Activated CD4-positive, CD25-positive, alpha-beta regulatory T cell treated with anti-CD3 and anti-CD28 coated beads, Interleukin-2, amount 50 U/mL, for 24 hours (primary cell): ENCODE data around the gene FRRS1L.
"Not testable (repeated sequence)": the region's sequence is repeated elsewhere in the genome, so short reads cannot be mapped to it uniquely, and the experiment has no call there.

Experiments
- ATAC-seq, 2 donors: fragments of 150-1000 bp; cut with Tn5 transposase; one replicate each; pipeline ENCODE4 v1.10.0; 2021; ENCODE audit warnings: mild to moderate bottlenecking in 1 of 2, moderate library complexity in 1 of 2

FRRS1L gene

DNA sequence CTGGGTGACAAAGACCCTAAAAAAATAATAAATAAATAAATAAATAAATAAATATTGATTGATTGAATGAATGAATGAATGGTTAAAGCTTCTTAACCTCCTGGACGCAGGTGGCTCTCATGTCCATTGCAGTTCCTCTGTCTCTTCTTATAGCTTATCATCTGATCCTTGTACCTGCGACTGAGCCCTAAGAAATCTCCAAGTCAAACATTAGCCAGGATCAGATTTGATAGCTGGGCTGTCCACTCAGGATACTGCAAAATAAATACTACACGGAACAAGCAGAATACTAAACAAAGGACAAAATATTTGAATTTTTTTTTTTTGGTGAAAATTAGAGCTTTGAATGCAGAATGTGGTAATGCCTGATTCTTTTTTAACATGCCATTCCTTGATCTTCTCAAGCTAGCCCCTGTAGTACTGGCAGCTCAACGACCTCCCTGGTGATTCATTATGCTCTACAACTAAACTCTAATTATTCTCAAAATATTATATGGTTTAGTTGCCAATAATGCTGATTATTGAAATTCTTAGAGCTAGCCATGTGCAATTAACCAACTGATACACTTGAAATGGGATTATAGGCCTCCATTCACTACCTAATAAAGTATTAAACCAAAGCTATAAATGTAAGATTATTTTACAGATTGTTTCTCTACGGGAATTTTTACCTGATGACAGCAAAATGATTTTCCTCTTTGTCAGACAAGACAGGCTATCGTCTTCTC lies 37.4 kb downstream of the FRRS1L start:
- no peak for ATAC-seq

DNA sequence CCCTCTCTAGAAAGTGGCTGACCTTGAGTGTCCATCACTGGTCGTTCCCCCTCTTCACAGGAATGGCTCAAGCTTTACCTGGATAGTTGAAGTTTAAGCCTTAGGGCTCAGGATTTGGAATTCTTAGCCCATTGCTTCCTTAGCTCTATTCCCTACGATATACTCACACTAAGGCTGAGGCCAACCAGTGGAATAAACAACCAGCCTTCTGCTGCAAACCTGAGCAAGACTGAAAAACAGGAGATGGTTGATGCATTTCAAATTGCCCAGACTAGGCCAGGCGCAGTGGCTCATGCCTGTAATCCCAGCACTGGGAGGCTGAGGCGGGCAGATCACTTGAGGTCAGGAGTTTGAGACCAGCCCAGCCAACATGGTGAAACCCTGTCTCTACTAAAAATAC lies 40.4 kb downstream of the FRRS1L start:
- not testable (repeated sequence) for ATAC-seq

DNA sequence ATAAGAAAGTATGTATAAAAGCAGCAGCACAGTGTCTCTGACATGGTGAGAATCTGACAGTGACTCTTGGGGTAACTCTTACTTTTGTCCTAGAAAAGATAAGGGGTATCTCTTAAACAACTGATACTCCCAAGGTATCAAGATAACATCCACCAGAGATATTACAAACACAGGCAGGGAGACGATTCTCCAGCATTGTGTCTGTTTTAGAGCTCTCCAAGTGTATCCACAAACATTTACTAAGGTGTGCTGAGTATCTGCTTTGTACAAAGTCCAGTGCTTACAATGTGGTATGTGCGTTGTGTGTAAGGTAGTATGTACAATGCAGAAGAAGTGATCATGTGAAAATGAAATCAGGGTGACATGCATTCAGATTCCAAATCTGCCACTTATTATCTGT lies 42.9 kb downstream of the FRRS1L start:
- ATAC-seq: no peak

DNA sequence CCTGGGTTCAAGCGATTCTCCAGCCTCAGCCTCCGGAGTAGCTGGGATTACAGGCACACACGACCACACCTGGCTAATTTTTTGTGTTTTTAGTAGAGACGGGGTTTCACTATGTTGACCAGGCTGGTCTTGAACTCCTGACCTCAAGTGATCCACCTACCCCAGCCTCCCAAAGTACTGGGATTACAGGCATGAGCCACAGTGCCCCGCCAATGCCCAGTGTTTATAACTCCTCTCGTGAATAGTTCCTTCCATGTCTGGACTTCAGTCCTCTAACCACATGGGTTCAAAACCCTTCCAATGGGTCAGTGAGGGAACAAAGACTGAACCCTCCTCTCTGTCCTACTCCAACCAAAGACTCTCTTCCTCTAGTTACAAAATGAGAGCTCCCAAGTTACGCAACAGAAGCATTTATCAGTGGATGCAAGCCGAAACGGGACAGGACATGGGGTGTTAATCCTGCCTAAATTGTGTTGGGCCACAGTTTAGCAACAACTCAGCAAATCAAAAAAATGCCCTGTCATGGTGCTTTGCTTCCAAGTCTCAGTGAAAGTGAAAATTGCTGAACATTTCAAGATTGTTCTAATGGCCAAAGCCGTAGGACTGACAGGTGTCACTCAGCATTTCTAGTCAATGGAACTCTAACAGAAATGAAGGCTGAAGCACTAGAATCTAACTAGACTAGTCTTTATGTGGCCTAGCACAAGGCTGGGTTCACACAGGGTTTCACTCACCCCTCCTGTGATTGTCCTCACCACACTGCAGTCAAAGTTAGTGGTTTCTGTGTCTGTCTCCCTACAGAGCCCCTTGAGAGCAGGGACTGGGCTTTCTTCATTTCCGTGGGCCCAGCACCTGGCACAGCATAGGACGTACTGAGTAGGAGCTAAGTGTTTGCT lies 44.1 kb downstream of the FRRS1L start:
- ATAC-seq: no peak

DNA sequence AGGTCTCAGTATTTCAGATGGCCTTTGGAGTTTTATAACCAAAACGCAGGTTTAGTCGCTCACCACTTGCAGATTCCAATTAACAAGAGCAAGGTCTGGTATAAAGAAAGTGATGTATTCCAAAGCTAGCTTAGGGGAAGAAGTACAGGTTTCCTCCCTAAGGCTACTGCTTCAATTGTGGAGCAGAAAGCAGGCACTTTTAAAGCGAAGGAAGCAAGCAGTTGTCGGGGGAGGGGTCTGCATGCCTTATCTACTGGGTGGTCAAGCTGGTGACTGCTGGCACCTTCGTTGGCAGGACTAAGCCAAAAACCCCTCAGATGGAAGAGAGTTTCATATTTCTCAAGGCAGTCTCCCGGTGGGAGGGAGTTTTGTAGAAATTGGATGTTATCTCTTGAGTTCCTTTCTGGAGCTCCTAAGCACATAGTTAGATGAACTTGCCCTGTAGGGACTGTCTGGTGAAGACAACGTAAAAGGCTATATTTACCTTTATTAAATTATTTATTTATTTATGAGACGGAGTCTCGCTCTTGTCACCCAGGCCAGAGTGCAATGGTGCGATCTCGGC lies 45.7 kb downstream of the FRRS1L start:
- ATAC-seq: no peak

DNA sequence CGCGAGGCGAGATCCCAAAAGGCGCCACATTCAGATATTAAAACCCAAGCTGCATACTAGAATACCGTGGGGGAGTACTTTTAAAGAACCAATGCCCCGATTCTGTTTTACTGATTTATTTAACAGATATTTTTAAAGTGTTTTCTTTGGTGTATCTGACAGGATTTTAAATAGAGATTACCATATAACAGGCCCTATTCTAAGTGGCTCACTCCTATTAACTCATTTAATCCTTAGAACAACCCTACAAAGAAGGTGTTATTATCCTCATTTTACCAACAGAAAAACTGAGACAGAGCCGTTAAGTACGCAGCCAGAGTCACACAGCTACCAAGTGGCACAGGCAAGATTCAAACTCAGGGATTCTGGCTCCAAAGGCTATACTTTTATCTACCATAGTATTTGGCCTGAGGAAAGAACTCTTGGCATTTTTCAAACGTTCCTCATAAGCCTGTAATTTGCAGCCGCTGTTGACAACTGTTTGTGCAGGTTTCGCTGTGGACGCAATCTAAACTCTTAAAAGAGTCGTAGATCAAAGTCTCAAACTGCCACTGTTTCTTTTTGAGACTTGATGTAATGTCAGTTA lies 46.8 kb downstream of the FRRS1L start:
- no peak for ATAC-seq

DNA sequence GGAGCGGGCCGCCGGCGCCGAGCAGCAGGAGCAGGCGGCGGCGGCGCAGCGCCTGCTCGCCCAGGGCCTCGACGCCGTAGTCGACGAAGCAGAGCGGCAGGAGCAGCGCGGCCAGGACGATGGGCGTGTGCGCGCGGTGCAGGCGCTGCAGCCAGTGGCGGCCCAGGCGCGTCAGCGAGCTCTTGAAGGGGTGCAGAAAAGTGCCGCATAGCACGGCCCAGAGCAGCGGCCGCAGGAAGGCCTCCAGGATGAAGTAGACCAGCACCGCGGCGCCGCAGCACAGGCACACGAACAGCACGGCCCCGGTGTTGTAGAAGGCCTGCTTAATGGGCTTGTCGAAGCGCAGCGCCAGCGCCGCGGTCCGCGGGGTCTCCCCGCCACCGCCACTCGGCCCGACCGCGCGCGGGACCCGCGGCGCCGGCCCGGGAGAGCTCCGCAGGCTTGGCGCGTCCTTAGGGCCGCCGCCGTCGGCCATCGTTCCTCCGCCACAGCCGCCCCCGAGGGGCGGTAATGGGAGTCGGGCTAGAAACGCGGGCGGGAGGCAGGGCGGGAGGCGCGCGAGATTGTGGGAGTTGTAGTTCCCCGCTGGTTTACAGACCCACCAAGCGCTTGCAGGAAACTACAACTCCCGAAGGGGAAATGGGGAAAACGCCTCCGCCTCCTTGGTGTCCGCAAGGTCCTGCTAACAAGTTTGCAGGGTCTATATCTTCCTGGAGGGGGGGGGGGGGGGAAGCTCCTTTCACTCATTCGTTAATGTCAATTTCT lies 47.4 kb downstream of the FRRS1L start, which contains the start of gene TMEM245:
TSS of gene TMEM245 (minus strand) at position 509 of the 765 bp plus-strand sequence. CDS start at position 475, 34 bp downstream.
- peak; percentile 90 to 92 for ATAC-seq

DNA sequence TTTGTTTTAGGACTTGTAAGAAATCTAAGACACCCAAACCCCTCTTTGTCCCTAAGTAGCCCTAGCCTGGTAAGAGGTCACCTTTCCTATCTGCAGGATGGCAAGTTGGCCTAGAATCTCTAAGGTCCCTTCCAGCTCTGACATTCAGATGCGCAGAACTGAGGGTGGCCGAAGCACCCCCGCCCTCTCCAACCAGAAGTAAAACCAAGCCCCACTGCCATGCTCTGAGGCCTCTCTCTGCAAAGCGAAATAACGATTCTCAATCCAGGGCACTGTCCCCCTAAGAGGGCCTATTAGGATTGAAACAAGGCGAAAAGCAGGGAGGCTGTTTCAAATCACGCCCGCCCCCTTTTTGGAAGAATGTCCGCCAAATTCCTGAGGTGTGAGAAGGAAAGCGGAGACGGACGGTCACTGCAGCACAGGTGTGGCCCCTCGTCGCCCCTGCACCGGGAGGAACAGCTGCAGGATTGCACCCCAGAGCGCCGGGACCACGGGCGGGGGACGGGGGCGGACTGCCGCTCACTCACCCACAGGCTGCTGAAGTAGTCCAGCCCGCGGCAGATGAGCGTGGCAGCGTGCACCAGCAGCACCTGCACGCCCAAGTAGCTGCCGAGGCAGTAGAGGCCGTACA lies 48.1 kb downstream of the FRRS1L start:
- no peak for ATAC-seq

DNA sequence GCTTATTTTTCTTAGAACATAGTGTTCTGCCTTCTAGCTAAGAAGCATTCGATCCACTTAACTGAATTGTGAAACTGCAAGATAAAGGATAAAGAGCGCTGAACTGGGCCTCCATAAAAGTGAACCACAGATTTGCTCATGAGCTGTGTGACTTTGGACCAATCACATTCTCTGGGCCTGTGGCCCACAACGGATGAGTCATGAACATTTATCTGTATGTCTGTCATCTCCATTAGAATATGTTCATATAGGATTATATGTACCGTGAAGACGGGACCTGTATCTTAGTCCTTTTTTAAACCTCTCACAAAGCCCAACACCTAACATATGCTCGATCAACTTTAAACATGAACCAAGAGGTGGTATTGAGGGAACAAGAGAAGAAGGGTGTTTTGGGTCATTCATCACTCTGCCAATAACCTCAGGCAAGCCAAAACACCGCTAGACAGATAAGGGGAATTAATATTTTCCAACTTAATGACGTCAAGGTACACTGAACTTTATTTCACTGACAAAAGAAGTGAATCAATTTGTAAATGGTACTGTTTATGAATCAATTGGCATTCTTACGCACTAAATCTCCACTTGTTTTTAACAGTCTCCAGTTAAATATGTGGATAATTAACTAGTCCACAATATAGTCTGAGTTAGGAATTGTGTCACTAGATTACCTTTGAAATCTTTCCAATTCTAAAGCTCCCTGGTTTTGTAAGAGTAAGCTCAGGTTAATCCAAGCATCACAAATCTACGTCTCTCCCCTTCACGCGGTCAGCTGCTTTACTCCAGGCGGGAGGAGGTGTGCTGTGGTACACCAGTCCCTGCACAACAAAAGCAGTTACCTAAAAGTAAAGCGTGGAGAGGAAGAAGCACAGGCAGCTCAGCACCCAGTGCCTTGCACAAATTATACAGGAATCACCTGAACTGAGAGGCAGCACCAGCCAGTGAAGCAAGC lies 48.9 kb downstream of the FRRS1L start:
- ATAC-seq: peak; percentile 61 to 65

DNA sequence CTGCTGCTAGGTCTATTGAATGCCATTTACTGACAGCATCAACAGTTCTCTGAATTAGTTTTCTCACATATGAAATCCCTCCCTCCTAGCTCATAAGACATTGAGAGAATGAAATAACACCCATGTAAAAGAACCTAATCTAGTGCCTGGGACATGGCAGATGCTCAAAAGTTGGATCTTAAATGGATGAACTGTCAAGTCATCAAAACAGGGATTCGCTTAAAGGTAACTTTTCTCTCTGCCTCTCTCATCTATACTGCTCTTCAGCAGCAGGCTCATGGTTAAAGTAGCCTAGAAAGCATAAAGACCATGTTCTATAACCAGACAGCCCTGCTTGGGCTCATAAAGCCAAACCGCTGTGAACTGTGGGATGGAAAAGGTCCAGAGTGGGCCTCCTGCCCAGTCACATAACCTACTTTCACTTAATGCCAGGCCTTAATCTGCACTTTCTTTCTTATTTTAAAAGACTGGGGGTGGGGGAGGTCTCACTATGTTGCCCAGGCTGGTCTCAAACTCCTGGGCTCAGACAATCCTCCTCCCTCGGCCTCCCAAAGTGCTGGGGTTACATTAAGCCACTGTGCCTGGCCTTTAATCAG lies 51.0 kb downstream of the FRRS1L start:
- no peak for ATAC-seq

DNA sequence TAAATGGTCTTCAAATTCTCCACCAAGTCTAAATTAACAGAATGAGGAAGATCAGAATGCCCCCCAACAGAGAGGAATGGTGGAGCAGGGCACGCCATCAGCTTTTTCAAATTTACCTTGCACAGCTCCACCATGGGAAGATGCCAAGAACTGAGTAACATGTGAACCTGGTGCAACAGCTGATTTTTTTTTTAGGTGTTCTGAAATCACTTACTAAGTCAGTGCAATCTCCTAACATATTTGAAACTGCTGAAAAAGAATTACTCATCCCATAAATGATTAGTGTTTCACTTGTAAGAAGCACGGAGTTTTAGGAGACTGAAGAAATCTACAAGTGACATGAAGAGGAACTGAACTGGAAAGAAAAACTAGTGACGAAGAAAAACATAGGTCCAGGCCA lies 52.4 kb downstream of the FRRS1L start:
- ATAC-seq: peak in 1 of 2 donors; percentile 22

DNA sequence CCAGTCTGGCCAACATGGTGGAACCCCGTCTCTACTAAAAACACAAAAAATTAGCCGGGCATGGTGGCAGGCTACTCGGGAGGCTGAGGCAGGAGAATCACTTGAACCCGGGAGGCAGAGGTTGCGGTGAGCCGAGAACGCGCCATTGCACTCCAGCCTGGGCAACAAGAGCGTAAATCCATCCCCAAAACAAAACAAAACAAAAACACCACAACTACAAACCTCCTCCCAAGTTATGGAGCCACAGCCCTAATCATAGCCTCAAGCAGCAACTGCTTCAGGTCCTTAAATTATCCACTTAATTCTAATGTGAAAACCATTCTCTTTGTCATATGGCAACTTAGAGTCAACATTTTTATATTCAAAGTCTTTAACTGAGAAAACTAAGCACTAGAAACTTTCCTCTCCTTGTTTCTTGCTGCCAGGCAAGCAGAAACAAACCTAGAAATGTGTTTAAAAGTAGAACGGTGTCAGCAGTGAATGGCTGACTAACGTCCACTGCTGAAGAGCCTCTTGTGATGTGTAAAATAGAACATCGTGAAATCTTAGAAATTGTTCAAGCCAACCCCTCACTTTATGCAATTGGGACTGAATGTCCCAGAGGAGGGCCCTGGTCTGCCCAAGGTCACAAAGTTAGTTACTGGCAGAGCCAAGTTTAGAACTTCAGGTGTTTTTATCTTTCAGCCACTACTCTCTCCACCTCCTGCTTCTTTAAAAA lies 53.0 kb downstream of the FRRS1L start:
- no peak for ATAC-seq

DNA sequence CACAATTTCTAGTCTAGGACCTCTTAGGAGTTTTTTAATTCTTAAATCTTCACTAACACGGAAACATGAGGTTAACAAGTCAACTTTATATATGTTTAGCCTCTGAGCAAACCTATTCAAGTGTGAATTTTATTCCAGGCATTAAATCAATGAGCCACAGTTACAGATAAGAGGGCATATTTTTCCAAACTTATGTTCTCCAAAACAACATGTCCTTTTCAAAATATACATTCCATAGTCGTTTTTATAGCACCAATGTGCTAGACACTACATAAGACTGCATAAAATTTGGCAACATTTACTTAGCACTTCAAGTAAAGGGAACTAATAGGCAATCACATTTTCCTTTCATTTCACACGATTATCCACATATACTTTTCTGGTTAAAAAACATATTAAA lies 53.8 kb downstream of the FRRS1L start:
- no peak for ATAC-seq

DNA sequence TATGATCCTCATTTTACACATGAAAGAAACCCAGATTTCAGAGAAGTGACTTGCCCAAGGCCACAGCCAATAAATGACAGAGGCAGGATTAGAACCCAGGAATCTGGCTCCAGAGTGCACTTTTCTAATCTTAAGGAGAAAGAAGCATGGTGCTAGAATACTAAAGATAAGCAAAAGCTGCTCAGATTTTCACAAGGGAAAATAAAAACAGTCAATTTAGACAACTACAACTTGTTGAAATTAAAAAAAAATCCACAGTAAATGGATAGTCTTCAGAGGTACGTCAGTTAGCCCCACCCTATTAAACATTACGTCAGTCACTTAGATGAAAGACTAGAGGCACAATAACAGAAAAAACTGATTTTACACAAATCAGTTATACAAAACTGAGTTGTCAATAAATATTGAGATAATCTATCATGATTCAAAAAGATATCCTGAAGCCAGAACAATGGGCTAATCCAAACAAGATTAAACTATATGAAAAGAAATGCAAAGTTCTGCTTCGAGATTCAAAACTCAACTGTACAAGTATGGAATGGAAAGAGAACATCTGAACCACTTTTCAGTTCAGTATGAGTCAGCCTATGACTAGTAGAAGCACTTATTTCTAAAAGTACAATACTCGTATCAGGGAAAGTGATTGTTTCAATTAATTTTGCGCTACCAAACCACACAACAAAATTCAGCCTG lies 56.6 kb downstream of the FRRS1L start:
- peak; percentile 78 to 85 for ATAC-seq

DNA sequence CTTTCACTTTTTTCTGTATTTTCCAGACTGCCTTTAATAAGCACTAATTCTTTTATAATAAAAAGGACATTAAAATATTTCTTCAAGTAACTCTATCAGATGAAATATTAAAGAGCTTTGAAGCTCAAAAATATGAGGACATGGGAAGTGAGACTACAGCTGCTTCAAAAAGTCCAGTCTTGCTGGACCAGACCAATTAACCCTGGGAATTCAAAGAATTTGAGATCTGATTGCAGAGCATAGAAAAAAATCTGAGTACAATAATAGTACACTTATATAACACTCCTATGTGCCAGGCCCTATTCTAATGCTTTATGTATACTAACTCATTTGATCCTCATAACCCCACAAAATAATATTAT lies 57.1 kb downstream of the FRRS1L start:
- no peak for ATAC-seq

DNA sequence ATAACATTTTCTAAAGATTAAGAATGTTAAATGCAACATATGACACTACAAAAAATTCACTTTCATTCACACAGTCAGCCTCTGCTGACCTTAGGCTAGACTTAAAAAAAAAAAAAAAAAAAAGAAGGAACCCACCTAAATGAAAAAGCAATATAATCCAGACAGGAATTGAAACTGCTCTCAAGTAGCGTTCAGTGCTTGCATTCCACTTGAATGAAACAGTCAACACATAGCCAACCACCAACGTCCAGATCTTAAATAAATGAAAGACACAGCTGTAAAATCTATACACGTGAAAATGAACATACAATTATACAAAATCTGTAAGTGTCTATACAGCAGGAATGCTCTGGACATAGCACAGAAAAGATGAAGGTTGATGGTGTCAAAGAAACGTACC lies 58.7 kb downstream of the FRRS1L start:
- no peak for ATAC-seq

DNA sequence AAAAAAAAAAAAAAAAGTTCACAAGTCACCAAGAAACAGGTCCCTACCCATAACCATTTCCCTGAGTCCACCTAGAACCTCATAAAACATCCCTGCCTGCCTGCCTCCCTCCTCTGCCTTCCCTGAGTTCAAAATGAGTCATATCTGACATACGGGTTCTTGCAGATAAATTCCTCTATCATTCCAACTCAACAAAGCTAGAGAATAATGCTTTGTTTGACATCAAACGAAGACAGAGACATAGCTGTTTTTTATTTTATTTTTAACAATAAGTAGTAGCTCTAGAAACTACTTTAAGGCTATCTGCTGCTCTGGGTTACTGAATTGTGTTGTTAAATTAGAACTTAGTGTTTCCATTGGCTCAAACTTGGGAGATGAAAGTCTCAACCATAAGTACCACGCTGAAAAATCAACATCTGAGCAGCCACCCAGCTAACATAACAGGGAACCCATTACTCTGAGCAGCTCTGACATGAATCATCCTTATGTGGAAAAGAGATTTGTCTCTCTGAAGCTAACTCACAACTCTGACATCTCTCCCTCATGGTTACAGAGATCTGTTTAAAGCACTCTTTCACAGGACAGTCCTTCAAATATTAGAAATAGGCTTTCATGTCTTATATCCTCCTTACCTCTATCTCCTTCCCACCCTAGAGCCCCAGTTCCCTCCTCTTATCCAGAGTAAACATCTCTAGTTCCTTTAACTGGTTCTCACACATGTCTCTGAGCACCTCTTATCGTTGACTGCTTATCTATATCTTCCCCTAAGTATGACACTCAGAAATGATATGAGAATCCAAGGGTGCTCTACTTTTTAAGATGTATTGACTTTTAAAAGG lies 59.4 kb downstream of the FRRS1L start:
- ATAC-seq: peak; percentile 71 to 80

DNA sequence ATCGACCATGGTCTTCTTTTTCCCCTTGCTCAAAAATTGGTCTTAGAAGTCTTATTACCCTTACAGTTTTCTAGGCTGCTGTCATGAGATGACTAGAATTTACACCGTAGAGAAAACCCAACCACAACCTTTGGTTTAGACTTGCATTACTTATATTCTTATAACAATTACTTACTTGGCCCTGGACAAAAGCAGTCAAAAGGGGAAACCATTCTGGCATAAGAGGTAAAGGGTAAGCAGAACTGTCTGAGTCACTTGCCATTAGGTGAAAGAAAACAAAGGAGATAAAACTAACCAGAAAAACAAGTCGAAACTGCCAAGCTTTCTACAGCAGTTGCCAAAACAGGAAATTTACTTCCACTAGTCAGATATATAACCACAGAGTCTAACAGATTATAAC lies 65.2 kb downstream of the FRRS1L start:
- ATAC-seq: peak; percentile 95
